ENCODE measurements around the gene PSME2. TPM values are rescaled to one million over a fixed set of nuclear protein-coding genes. Genes with fewer than 3 reads are reported as not detected.

PSME2 gene
- total and polyA plus RNA-seq, 2 of the 13 experiments (the other 11 are each of a cell fraction or from before 2014, with no cell fraction given), result 332 to 716 TPM

DNA sequence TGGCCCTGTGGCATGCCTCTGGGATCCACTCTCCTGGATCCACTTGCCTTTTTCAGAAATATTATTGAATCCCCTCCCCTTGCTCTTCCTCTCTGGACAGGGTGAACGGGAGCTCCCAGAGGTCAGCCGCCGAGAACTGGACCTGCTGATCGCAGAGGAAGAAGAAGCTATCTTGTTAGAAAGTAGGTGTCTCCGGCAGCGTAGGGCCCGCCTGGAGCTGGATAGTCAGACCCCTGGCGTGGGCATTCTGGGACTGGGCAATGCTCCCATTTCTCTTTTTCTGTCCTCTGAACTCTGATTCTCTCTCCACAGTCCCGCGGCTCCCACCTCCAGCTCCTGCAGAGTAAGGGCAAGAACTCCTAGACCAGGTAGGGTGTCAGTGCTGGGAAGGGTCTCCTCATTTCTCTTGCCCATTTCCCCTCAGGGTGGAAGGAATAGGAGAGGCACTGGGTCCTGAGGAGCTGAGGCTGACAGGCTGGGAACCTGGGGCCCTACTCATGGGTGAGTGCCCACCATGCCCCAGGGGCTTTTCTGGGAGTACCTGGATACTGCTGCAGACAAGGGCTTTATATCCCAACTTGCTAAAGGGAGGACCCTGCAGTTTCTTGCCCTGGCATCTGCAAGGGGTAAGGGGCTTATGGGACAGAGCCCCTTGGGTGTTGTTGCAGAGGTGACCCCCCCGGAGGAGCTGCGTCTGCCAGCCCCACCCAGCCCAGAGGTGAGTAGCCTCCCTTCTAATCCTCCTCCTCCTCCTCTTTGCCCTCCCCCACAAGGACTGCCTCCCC, 30.8 kb upstream of the PSME2 start:
- FAIRE-seq, result no peak
- TF ChIP-seq, protein P1, sequence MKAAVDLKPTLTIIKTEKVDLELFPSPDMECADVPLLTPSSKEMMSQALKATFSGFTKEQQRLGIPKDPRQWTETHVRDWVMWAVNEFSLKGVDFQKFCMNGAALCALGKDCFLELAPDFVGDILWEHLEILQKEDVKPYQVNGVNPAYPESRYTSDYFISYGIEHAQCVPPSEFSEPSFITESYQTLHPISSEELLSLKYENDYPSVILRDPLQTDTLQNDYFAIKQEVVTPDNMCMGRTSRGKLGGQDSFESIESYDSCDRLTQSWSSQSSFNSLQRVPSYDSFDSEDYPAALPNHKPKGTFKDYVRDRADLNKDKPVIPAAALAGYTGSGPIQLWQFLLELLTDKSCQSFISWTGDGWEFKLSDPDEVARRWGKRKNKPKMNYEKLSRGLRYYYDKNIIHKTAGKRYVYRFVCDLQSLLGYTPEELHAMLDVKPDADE (CRISPR knock-in tag; IDR thresholded peaks at IDR 0.05), result no peak
- peak; percentile 3; the same call in 1 of the 2 replicates for TF ChIP-seq RXRA (CRISPR knock-in tag; IDR thresholded peaks at IDR 0.05)
- TF ChIP-seq ZNF616 (CRISPR knock-in tag; IDR thresholded peaks at IDR 0.05; ENCODE audit: low read depth), result no peak
- TF ChIP-seq KDM5B (CRISPR knock-in tag; IDR thresholded peaks at IDR 0.05; ENCODE audit: borderline replicate concordance), result no peak
- TF ChIP-seq, protein P2, sequence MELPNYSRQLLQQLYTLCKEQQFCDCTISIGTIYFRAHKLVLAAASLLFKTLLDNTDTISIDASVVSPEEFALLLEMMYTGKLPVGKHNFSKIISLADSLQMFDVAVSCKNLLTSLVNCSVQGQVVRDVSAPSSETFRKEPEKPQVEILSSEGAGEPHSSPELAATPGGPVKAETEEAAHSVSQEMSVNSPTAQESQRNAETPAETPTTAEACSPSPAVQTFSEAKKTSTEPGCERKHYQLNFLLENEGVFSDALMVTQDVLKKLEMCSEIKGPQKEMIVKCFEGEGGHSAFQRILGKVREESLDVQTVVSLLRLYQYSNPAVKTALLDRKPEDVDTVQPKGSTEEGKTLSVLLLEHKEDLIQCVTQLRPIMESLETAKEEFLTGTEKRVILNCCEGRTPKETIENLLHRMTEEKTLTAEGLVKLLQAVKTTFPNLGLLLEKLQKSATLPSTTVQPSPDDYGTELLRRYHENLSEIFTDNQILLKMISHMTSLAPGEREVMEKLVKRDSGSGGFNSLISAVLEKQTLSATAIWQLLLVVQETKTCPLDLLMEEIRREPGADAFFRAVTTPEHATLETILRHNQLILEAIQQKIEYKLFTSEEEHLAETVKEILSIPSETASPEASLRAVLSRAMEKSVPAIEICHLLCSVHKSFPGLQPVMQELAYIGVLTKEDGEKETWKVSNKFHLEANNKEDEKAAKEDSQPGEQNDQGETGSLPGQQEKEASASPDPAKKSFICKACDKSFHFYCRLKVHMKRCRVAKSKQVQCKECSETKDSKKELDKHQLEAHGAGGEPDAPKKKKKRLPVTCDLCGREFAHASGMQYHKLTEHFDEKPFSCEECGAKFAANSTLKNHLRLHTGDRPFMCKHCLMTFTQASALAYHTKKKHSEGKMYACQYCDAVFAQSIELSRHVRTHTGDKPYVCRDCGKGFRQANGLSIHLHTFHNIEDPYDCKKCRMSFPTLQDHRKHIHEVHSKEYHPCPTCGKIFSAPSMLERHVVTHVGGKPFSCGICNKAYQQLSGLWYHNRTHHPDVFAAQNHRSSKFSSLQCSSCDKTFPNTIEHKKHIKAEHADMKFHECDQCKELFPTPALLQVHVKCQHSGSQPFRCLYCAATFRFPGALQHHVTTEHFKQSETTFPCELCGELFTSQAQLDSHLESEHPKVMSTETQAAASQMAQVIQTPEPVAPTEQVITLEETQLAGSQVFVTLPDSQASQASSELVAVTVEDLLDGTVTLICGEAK (IDR thresholded peaks at IDR 0.05), result no peak
- TF ChIP-seq, protein P2 (CRISPR knock-in tag; IDR thresholded peaks at IDR 0.05), result no peak
- peak; percentile 12 for TF ChIP-seq AGO2 (optimal IDR thresholded peaks at IDR 0.05; ENCODE audit: low read depth, low read length)
- no peak for TF ChIP-seq FOXA3 (CRISPR knock-in tag; IDR thresholded peaks at IDR 0.05)
- TF ChIP-seq ZSCAN9 (CRISPR knock-in tag; IDR thresholded peaks at IDR 0.05; ENCODE audit: borderline replicate concordance), result no peak
- TF ChIP-seq POLR2G (IDR thresholded peaks at IDR 0.05; ENCODE audit: low read depth, low read length), result peak; percentile 56
- TF ChIP-seq ZNF780A (CRISPR knock-in tag; IDR thresholded peaks at IDR 0.05), result 0 out of 2 replicates have a peak, but pooled peaks have one; percentile 21
- TF ChIP-seq NFKB2 (CRISPR knock-in tag; IDR thresholded peaks at IDR 0.05; ENCODE audit: borderline replicate concordance), result peak; percentile 50; the same call in 1 of the 2 replicates
- no peak for TF ChIP-seq EEA1 (CRISPR knock-in tag; IDR thresholded peaks at IDR 0.05; ENCODE audit: borderline replicate concordance)
- no peak for TF ChIP-seq MYC (CRISPR knock-in tag; IDR thresholded peaks at IDR 0.05; ENCODE audit: borderline replicate concordance)
- TF ChIP-seq GATA4 (IDR thresholded peaks at IDR 0.05; ENCODE audit: borderline replicate concordance, low read depth), result no peak

More for the DNA sequence above, 30.8 kb upstream of the PSME2 start:
- Histone ChIP-seq H3K27me3 (ENCODE audit: control insufficient read depth in 1 of 2, insufficient read depth in 2 of 2, low read length in 2 of 2) (no peaks in the 10 kb centered on the region), H4K20me1 (ENCODE audit: insufficient read depth, low read length) (no peaks in the 10 kb centered on the region), H3K4me1 (ENCODE audit: insufficient read depth, low read length) (no peaks in the 10 kb centered on the region), H3K9ac (ENCODE audit: insufficient read depth, low read depth, low read length) (no peak overlapping the region), H3K36me3 (replicated peaks in 1 of 2; ENCODE audit: control insufficient read depth in 1 of 2, insufficient read depth in 2 of 2, low read length in 2 of 2) (peaks cover 41 to 46% of the 10 kb centered on the region in 2 experiments), H3K4me2 (ENCODE audit: low read depth, low read length) (no peak overlapping the region), H3K4me3 (replicated peaks in 1 of 3; ENCODE audit: insufficient read depth in 1 of 3, low read depth in 2 of 3, low read length in 3 of 3) (no peak overlapping the region), H3K9me3 (ENCODE audit: low read length) (no peaks in the 10 kb centered on the region), H3K79me2 (ENCODE audit: insufficient read depth, low read length) (no peaks in the 10 kb centered on the region), H2AFZ (ENCODE audit: low read length) (no peak overlapping the region), H3K27ac (ENCODE audit: extremely low read length, insufficient read depth, low read length) (no peak overlapping the region)
- 96% methylated on average over 12 of the region's 12 CpGs for WGBS (ENCODE audit: low lambda C conversion rate)
- BruUV-seq (replicated peaks), result no TSS peak
- in situ Hi-C loops (cut with HindIII; ENCODE audit: extremely low pct_ligation_motif_present, low pct_unique_long_range_greater_than_20kb), result no loop called here
- ChIA-PET POLR2A (interaction anchor here (0.8 to 6.7 kb wide), 9 partner anchors 11 to 83 kb away, joined by 3 to 65 read pairs (median 4); partner anchors contain the start of genes CHMP4A, EMC9, IPO4 and IRF9), CTCF (ENCODE audit: low intra/inter-chr PET ratio, low total read pairs) (no interaction called here)
- ATAC-seq (no peak), DNase-seq (ENCODE audit: low spot score) (no peak)
- intact Hi-C loops (cut with micrococcal nuclease; ENCODE audit: unreplicated experiment), result no loop called here
